ENCODE data around the gene ARX. TPM values are rescaled to one million over a fixed set of nuclear protein-coding genes. Genes with fewer than 3 reads are reported as not detected.

ARX gene
- polyA plus RNA-seq, 4 donors: not detected

- no peak for DNase-seq (ENCODE audit: low read depth in 4 of 4, low spot score in 3 of 4)
Observed at GRCh38 chrX:25017667-25018247, 2.0 kb upstream of the ARX start.

DNA sequence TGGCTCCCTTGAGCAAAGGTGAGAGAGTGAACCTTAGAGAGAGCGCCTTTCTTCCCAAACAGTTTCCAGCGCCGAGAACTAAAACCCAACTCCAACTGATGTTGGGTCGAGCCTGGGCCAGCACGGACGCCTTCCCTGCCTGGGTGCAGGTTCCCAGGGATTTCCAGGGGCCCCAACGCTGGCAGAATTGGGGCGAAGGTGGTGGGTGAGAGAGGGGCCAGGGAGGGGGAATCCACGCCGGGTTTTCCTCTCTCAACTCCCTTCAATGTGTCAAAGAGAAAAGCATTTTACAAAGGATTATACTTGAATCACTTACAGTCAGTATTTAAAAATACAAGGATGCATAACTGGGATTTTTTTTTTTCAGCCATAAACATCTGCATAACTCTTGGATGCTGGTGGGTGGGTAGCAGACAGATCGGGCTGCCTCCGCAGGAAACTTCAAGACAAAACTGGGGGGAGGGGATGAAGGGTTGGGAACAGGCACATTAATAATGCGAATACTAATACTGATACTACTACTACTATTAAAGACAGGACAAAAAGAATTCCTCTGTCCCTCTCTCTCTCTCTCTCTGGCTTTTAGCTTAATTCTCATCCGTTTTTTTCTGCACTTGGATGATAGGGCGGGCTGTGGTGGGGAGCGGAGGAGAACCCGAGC lies 1.3 kb upstream of the ARX start:
- no peak for DNase-seq (ENCODE audit: low read depth in 4 of 4, low spot score in 3 of 4)

- no peak for DNase-seq (ENCODE audit: low read depth in 4 of 4, low spot score in 3 of 4)
Observed at GRCh38 chrX:25016361-25016671, 551 bp upstream of the ARX start.

- DNase-seq (ENCODE audit: low read depth in 4 of 4, low spot score in 3 of 4): no peak
Observed at GRCh38 chrX:25014366-25014838, 1.4 kb downstream of the ARX start.

GRCh38 chrX:25013632-25014365 lies 2.0 kb downstream of the ARX start:
- DNase-seq (ENCODE audit: low read depth in 4 of 4, low spot score in 3 of 4): no peak

- DNase-seq (ENCODE audit: low read depth in 4 of 4, low spot score in 3 of 4): no peak
Observed at GRCh38 chrX:25012793-25013631, 2.8 kb downstream of the ARX start.

DNA sequence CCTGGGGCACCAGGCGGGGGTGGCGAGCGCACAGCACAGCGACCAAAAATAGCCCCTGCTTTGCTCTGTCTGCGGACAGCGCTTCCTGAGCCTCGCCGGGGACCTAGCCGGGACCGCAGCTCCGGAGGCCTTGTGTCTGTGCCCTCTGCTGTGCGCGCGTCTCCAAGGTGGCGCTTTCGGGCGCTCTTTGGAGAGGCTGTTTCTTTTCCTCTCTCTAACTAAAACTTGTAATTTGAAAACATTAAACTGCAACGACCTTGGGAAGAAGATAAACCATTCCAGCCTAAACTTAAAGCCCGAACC lies 3.4 kb downstream of the ARX start:
- DNase-seq (ENCODE audit: low read depth in 4 of 4, low spot score in 3 of 4): no peak

GRCh38 chrX:25011589-25012432 lies 4.0 kb downstream of the ARX start:
- DNase-seq (ENCODE audit: low read depth in 4 of 4, low spot score in 3 of 4): no peak

DNA sequence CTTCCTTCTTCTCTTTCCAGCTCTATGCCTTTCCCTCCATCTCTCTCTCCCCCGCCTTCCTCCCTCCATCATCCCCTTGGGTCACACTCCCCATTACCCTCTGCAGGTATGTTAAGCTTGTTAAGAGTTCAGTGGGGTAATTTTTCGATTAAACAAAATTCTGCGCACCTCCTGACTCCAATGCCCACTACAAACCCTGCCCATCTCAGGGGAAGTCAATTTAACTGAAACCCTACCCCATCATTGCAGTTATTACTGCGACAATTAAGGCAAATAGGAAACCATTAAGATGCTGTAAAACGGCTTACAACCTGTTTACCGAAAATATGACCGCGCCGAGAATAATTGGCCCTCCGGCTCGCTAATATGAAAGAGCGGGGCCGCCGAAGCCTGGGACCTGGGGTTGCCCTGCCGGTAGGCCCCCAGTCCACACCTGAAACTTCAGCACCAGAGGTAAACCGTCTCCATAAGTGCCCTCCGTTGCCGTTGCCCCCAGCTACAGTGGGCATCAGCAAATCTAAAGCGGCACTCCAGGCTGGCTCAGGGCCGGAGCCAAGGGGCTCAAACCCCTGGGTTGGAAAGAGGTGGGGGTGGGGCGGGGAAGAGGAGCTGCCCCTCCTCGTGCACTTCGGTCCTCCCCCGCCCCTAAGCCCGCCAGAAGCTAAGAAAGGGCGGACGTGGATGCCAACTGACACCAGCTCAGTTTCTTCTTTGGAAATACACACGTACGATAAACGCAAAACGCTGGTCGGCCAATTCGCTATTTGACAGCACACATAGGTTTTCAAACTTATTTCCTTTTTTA lies 4.8 kb downstream of the ARX start:
- no peak for DNase-seq (ENCODE audit: low read depth in 4 of 4, low spot score in 3 of 4)

DNA sequence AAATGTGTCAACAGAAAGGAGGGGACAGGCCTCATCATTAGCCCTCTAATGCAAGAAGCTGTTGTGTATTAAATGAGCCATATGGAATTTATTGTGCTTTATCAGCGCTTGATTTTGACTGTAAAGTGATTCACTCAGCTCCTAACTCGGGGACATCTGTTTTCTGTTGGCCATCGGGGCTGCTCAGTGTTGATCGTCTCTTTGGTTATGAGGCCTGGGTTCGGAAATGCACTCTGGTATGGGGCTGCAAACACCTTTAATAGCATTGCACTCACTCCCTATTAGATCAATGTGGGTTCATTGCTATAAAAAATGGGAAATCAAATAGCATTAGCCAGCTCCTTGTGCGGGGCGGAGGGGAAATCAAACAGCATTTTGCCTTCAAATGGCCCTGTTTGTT lies 6.4 kb downstream of the ARX start:
- DNase-seq (ENCODE audit: low read depth in 4 of 4, low spot score in 3 of 4): no peak

DNA sequence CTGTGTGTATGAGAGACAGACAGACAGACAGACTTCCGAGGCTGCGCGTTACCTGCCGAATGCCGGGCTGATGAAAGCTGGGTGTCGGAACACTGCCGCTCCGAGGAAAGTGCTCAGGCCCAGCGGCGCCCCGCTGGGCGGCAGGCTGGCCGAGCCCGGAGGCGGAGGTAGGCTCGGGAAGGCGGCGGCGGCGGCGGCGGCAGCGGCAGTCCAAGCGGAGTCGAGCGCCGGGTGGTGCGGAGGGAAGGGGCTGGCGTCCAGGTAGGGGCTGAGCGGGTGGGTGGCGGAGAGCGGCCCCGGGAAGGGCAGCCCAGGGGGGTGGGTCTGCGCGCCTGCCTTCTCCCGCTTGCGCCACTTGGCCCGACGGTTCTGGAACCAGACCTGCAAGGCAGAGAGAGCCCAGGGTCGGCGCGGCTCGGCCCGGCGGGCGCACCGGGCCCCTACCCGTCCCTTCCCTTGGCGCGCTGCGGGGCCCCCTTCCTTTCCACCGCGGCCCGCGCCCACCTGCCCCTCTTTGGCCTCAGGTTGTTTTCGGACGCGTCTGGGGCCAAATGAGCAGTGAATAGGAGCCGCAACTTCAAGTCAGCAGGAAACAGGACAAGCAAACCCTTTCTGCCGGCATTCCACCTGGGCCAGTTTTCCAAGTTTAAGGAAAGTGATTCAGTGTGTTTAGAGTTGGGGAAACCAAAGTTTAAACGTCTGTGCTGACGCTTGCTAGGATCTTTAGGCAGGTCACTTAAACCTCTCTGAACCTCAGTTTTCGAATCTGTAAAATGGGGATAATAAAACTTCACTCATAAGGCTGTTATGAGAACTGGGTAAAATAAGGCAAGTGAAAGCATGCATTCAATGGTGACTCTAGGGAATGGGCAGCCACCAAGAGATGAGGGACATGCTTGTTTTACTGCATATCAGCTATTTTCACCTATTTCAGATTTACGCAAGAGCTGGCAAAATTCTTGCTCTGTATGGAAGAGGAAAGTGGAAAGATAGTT lies 8.4 kb downstream of the ARX start:
- DNase-seq (ENCODE audit: low read depth in 4 of 4, low spot score in 3 of 4): no peak

DNA sequence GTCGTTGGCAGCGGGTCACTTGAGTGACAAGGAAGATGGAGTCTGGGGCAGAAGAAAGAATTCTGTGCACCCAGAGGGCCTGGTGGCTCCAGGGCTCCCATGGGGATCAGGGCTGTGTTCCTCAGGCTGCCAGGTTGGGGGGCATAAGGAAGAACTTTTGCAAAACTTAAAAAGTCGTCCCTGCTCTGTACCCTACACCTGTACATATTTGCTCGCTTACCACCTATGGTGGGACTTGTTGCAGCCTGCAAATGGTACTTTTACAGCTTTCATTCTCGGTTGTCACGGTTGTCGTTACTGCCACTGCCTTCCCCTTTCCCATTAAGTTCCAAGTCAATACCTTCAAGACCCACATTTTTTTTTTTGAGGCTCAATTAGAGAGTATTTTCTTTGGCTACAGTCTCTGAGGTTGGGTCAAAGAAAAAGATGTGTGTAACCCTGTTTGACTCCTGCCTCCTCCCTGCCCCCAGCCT lies 9.1 kb downstream of the ARX start:
- no peak for DNase-seq (ENCODE audit: low read depth in 4 of 4, low spot score in 3 of 4)

DNA sequence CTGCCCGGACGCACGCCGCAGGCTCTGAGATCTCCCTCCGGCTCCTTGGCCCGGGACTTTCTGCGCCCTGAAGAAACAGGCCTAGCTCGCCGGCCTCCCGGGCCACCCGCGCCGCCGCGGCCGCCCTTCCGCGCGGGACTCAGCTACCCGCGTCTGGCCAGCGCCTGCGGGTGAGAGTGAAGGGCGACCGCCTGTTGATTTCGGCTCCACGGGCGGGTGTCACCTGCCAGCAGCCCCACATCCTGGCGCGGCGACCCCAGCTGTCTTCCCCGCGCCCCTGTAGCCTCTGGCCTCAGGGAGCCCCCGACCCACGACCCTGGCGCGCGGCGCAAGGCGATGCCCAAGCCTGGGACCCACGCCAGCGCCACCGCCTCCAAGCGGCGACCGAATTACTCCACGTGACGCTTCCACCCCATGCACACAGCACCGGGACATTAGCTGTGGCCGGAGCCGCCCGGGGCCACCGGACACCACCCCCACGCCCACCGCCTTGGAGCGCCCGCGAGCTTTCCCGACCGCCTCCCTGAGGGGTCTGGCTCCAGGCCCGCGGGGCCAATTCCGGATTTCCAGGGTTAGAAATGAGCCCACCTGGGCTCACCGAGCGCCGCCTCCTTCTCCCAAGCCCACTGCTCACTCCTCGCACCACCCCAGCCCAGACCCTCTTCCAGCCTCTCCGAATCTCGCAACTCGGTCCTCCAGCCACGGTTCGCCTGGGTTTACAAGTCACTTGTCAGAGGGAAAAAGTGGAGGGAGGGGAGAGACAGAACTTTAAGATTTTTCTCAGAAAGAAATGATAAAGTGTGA lies 10.2 kb downstream of the ARX start:
- no peak for DNase-seq (ENCODE audit: low read depth in 4 of 4, low spot score in 3 of 4)

DNA sequence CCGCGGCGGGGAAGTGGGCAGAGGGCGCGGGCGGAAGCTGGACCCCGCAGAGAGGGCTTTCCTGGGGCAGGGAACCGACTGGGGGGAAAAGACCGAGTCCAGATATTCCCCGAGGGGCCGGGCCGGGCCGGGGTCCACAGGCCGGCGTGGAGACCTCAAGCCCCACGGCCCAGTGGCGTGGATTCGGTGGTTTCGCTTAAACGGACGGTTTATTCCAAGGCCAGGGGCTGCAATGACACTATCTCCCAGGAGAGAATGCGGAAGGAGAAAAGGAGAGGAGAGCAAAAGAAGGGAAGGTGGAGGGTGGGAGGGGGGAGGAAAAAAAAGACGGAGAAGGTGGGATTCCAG lies 10.8 kb downstream of the ARX start:
- no peak for DNase-seq (ENCODE audit: low read depth in 4 of 4, low spot score in 3 of 4)

DNA sequence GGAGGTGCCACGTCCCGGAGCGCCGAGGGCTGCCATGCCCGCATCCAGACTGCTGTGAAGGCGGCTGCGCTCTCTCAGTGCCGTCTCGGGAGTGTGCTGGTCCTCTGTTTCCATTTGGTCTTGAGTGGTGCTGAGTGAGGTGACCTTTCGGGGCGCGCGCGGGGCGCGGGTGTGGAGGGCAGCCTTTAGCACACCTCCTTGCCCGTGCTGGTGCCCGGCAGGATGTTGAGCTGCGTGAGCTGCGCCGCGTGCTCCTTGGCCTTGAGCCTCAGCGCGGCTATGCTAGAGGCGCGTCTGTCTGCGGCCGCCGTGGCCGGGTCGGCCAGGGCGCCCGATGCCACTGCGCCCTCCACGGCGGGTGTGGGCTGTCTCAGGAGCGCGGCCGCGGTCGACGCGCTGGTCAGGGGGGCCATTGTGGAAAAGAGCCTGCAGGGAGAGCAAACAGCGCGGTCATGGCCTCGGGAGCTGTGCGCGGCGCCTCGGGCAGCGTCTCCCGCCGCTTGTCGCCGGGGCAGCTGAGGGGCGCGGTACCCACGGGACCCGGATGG lies 11.2 kb downstream of the ARX start:
- DNase-seq (ENCODE audit: low read depth in 4 of 4, low spot score in 3 of 4): no peak

GRCh38 chrX:25004040-25004439 lies 11.7 kb downstream of the ARX start:
- DNase-seq (ENCODE audit: low read depth in 4 of 4, low spot score in 3 of 4): no peak

DNA sequence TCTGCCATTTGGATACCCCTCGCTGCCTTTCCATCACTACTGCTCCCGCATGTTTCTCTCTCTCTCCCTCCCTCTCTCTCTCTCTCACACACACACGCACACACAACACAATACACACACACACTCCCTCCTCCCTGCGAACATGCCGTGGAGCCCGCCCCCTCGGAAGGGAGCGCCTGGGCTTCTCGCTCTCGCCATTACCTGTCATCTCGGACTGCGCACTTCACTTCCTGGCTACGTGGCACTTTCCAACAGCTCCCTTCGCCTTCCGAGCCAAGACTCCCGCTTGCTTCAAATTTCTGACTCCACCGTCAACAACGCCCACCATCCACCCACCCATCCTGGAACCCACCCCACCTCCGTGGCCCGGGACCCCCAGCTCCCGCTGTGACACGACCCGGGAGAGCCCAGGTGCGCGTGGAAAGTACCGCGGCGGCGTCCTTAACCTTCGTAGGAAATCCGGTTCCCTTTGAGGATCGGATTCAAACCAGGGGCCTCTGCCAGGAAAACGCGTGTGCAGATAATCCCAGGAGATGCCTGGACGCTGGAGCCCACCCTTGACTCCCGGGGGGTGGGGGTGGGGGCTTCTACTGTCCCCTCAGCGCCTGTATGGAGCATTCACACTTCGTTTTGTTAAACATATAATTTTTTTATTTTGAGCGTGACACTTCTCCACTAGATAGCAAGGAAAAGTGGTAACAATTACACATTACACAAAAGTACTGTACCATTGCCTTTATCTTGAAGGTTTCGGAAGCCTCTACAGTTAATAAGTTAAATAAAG lies 12.5 kb downstream of the ARX start:
- DNase-seq (ENCODE audit: low read depth in 4 of 4, low spot score in 3 of 4): no peak
